ENCODE data around the gene ZNF555.
"Not testable (repeated sequence)": the region's sequence is repeated elsewhere in the genome, so short reads cannot be mapped to it uniquely, and the experiment has no call there.

The ZNF555 gene

DNA sequence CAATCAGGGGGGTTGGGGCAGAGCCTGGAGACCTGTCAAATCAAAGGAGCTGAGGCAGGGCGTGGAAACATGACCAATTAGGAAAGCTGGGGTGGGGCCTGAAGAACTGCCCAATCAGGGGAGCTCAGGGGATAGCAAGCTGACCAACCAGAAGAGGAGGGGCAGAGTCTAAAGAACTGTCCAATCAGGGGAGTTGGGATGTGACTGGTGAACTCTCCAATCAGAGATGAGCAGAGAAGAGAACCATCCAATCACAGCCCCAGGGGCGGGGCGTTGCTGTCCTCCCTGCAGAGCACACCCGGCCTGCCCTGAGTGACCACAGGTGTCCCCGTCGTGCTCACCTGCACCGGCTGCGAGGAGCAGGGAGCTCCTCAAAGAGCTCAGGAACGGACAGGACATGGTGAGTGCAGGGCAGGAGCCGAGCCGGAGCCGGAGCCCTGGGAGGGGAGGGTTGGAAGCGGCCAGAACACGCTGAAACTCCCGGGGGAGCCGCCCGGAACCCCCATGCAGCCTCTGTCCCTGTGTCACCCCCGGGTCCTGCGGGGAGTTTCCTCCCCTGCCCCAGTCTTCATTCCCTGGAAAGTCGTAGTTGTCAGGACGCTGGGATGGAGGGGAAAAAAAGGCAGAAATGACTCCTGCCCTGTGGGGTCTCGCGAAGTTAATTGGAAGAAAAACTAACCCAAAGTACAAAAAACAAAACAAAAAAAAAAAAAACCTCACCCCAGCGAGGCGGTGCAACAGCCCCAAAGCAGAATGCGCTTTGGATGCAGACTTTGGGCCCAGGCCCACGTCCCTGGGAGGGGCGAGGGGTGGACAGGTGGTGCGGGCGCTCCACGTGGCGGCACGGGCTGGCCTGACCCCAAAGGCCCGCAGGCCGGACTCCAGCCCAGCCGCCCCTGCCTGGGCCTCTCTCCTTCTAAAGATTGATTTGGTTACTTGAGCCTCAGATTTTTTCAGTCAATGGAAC lies 26.0 kb downstream of the ZNF555 start, which contains the start of gene ZNF556:
Gene ZNF556 (plus strand): TSS at position 311 of the 967 bp plus-strand sequence. CDS start 87 bp downstream, at position 398.
- DNase-seq (ENCODE audit: low read depth in 2 of 3, low spot score in 2 of 3) = no peak

DNA sequence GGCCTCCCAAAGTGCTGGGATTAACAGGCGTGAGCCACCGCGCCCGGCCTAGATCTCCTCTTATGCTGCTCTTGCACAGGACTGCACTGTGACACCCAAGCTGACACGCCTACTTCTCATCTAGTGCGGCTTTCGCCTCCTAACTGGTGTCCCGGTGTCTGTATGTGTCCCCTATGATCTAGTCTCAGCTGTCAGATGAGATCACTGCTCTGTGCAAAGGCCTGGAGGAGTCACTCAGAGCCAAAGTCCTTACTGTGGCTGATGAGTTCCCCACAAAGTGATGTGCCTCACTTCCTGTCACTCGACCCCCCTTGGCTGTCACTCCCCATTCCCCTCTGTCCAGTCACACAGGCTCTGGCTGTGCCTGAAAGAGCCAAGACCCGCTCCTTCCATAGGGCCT lies 28.3 kb downstream of the ZNF555 start:
- no peak for DNase-seq (ENCODE audit: low read depth in 2 of 3, low spot score in 2 of 3)

DNA sequence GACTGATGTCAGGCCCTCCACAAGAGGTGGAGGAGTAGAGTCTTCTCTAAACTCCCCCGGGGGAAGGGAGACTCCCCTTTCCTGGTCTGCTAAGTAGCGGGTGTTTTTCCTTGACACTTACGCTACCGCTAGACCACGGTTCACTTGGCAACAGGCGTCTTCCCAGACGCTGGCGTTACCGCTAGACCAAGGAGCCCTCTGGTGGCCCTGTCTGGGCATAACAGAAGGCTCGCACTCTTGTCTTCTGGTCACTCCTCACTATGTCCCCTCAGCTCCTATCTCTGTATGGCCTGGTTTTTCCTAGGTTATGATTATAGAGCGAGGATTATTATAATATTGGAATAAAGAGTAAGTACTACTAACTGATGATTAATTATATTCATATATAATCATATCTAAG lies 30.9 kb downstream of the ZNF555 start:
- DNase-seq (ENCODE audit: low read depth in 2 of 3, low spot score in 2 of 3) = not testable (repeated sequence)

DNA sequence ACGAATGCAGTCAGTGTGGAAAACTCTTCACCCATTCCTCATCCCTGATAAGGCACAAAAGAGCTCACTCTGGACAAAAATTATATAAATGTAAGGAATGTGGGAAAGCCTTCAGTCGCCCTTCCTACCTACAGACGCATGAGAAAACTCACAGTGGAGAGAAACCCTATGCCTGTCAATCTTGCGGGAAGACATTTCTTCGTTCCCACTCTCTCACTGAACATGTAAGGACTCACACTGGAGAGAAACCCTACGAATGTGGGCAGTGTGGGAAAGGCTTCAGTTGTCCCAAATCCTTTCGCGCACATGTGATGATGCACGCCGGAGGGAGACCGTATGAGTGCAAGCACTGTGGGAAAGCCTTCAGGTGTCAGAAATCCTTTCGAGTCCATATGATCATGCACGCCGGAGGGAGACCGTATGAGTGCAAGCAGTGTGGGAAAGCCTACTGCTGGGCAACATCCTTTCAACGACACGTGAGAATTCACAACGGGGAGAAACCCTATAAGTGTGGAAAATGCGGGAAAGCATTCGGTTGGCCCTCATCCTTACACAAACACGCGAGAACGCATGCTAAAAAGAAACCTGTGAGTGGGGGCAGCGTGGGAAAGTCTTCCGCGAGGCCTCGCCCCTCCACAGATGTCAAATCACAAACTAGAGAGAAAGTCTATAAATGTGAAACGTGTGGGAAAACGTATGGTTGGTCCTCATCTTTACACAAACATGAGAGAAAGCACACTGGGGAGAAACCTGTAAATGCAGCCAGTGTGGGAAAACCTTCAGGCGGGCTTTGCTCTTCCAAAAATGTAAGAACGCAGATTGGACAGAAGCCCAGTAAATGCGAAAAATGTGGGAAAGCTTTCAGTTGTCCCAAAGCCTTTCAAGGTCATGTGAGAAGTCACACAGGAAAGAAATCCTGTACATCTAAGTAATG lies 36.4 kb downstream of the ZNF555 start:
- DNase-seq (ENCODE audit: low read depth in 2 of 3, low spot score in 2 of 3) = no peak

DNA sequence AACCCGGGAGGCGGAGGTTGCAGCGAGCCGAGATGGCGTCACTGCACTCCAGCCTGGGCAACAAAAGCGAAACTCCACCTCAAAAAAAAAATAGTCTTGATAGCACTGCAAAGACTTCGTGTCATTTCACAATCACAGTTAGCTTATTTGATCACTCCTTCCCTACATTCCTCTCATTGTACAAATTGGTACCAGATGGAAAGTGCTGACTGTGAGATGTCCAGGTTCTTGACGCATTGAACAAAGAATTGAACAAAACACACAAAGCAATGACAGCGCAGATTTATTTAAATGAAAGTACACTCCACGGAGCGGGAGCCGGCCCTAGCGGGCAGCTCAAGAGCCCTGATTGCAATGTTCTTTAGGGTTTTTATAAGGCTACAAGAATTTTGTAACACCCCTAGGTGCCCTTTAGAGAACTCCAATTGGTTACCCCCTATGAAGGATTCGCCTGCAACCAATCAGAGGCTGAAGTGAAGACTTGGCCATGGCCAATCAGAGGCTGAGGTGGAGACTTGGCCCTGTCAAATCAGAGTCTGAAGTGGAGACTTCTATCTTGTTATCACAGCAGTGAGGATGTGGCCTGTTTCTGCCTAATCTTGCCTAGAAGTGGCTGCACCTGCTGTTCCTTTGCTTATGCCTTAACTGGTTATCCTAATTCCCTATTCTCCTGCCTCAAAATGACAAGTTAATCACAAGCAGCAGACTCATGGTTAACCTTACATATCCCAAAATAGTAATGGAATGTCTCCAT lies 42.6 kb downstream of the ZNF555 start:
- DNase-seq (ENCODE audit: low read depth in 2 of 3, low spot score in 2 of 3) = no peak

DNA sequence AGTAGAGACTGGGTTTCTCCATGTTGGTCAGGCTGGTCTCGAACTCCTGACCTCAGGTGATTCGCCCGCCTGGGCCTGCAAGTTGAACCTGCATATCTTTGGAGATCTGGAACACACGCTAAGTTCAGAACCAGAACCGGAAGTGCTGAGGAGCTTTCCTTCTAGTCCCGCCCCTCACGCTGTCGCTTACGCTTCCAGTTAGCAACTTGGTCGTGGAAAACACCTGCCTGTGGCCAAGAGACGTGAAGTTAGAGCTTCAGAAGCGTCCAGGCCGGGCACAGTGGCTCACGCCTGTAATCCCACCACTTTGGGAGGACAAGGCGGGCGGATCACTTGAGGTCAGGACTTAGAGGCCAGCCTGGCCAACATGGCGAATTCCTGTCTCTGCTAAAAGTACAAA lies 44.5 kb downstream of the ZNF555 start:
- no peak for DNase-seq (ENCODE audit: low read depth in 2 of 3, low spot score in 2 of 3)

DNA sequence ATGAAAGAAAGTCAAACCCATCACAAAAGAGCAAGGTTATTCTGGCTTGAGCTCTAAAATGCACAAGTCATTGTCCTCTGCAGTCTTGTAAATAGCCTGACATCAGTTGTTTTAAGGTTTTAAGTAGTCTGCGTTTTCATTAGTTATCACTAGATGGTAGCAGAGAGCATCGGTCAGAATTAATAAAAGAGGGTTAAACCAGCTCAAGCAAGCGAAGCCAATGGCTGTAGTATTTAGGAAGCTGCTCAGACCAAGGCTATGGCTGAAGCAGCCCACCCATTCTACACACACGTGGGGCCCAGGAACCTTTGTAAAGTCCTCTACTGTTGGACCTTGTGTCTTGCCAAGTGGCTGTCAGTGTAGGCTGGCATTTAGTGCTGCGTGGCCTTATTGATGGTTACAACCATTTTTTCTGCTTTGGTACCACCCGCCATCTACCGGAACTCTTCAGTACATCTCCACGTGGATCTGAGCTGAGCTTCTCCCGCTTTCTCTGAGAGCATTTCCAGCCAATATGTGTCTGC lies 46.2 kb downstream of the ZNF555 start:
- no peak for DNase-seq (ENCODE audit: low read depth in 2 of 3, low spot score in 2 of 3)

DNA sequence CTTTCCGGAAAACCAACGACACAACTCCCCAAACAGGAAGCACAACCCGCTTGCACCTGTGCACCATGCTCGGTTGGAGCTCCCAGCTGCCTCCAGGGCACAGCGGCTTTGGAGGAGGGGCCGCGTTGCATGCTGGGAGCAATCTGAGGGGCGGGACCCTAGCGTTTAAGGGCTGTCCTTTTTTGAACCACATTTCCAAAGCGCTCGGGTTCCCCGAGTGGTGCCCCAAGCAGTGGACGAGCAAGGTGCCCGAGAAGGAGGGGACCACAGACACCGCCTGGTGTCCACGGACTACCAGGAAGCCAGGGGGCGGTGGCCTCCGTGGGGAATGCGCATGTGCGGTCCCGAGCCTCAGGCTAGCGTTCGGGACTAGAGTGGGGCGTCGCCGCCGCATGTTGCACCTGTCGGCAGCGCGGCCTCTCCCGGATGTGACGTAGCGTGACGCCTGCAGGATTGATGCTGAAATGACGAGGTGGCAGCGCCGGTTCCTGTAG lies 47.5 kb downstream of the ZNF555 start:
- DNase-seq (ENCODE audit: low read depth in 2 of 3, low spot score in 2 of 3) = no peak

DNA sequence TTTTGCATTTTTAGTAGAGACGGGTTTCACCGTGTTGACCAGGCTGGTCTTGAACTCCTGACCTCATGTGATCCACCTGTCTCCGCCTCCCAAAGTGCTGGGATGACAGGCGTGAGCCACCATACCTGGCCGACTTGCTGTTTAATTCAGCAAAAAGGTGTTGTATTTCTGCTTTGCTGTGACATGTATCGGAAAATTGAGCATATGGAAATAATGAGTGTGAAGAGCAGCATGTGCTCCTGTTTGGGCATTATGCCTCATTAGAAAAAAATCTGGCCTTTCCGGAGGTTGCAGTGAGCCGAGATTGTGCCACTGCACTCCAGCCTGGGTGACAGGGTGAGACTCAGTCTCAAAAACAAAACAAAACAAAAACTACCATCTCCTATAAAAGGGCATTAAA lies 49.3 kb downstream of the ZNF555 start:
- DNase-seq (ENCODE audit: low read depth in 2 of 3, low spot score in 2 of 3) = not testable (repeated sequence)

DNA sequence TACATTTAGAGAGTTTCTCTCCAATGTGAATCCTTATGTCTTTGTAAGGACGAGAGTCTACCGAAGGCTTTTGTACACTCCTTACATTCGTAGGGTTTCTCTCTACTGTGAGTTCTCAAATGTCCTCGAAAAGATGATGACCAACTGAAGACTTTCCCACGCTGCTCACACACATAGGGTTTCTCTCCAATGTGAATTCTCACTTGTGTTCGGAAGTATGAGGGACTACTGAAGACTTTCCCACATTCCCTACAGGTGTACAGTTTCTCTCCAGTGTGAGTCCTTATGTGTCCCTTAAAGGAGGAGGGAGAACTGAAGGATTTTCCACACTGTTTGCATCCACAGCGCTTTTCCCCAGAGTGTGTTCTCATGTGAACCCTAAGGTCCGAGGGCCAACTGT lies 55.4 kb downstream of the ZNF555 start:
- DNase-seq (ENCODE audit: low read depth in 2 of 3, low spot score in 2 of 3) = no peak

DNA sequence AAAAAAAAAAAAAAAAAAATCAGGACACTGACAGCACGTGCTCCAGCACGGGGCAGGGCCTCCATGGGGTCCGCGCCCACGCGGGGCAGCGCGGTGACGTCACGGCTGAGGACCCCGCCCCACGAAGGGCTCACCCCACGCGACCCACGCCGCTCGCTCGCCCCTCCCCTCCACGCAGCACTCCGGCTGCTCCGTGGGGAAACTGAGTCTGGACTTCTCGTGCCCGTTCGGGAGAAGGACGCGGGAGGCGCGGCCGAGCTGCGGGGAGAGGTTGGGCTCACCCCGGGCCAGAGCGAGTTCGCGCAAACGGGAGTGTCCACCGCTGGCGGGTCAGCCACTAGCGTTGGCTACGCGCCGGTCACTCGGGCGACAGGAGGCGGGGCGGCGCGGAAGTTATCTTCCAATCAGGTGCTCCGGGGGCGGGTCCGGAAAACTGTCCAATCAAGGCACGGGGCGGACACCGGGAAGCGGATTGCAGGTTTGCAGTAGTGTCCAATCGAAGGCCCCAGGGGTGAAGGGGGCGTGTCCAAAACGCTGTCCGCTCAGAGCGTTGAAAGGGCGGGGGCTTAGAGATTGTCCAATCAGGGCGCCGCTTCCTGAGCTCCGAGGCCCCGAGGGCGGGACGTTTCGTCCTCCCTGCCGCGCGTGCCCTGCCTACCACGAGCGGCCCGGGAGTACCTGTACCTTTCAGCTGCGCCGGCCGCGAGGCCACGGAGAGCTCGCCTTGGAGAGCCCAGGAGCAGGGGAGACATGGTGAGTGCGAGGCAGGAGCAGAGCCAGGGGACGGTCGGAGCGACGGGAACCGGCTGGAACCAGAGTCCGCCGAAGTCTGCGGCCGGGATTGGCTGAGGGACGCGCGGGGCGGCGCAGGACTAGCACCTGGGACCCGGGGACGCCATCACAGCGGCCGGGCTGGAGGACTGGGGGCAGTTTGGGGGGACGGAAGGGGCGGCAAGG lies 59.3 kb downstream of the ZNF555 start, which contains the start of gene ZNF57:
Gene ZNF57 (plus strand): TSS at position 633 of the 957 bp plus-strand sequence. CDS start 118 bp downstream, at position 751.
- DNase-seq (ENCODE audit: low read depth in 2 of 3, low spot score in 2 of 3) = peak; percentile 90 to 93 (median 91)

DNA sequence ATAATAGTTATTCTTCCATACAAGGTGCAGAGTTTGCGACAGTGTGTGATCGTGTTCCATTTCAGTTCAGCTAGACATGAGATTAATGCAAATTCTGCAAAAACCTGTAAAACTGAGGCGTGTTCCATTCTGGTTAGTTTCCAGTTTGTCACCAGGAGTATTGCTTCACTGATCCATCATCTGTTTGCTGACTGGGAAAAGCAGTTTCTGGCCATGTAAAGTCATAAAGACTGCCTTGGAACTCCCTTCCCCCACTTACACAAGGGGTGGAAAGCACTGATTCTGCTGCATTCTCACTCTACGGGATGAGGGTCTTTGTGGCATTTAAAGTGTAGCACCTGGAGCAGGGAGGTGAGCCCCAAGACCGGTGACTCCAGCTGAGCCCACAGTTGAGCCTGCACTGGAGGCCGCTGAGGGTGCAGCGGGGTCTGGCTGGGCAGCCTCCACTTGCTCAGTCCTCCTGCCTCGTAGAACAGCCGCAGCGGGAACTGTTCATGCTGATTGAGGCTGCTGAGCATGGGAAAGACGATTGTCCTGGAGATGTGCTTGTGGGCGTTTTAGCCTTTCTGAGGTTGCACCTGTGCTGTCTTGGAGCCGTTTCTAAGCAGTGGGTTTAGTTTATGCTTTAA lies 61.4 kb downstream of the ZNF555 start:
- DNase-seq (ENCODE audit: low read depth in 2 of 3, low spot score in 2 of 3) = no peak

DNA sequence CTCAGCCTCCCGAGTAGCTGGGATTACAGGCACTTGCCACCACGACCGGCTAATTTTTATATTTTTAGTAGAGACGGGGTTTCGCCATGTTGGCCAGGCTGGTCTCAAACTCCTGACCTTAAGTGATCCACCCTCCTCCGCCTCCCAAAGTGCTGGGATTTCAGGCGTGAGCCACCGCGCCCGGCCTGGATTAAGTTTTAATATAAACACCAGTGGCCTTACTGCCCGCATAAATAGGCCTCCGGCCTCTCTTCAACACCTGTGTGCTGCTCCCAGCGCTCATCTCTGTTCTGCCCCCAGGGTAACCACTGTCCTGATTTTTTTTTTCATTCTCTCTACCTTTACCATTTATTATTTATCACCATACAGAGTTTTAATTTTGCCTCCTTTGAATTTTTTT lies 62.1 kb downstream of the ZNF555 start:
- DNase-seq (ENCODE audit: low read depth in 2 of 3, low spot score in 2 of 3) = not testable (repeated sequence)

DNA sequence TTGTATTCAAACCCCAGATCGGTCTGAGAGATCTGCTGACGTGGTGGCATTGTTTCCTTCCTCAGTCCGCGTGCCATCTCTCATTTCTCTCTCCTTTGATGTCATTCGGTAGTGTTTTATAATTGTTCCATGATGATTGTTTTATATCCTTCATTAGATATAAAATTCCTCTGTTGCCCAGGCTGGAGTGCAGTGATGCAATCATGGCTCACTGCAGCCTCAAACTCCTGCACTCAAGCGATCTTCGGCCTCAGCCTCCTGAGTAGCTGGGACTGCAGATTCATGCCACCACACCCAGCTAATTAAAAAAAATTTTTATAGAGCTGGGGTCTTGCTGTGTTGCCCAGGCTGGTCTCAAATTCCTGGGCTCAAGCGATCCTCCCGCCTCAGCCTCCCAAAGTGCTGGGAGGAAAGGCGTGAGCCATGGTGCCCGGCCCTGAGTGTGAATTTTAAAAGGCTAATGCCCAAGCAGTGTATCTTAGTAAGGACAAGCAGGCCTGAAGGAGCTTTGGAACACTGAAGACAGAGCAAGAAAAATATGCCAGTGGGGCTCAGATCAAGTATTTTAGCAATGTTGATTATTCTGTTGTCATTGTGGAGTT lies 64.7 kb downstream of the ZNF555 start:
- DNase-seq (ENCODE audit: low read depth in 2 of 3, low spot score in 2 of 3) = no peak

DNA sequence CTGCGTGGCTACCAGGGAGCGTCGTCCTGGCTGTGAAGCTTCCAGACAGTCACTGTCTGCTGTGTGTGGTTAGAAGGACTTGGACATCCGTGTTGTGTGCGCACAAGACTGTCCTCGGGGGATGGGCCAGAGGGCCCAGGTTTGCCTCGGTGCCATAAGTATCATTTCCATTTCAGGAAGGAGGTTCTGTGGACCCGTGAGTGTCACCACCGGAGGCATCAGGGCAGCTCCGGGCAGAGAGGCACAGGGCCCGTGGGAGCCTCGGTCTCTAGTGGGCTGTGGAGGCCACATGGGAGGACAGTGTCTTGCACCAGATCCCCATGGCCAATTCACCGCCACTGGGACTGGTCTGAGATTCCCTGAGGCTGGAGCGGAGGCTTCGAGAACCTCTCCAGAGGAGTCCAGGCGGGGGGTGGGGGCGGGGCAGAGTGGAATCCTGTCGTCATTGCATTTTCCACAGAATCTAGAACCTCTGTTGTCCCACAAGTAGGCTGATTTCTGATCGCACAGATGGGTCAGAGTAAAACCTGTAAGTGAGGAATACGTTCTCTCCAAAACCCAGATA lies 65.4 kb downstream of the ZNF555 start:
- no peak for DNase-seq (ENCODE audit: low read depth in 2 of 3, low spot score in 2 of 3)
